Epithelial cell of proximal tubule (primary cell): ENCODE results near the gene BST1. TPM values are rescaled to one million over a fixed set of nuclear protein-coding genes. Genes with fewer than 3 reads are reported as not detected.

ENCODE experiments used
- DNase-seq: peaks from one replicate; pipeline ENCODE4 v3.0.0-alpha.2; 2011; ENCODE audit warnings: low read depth
- H3K4me3 ChIP-seq: 2 replicates; pipeline ENCODE4 v1.5.1; 2011; ENCODE audit warnings: low read depth, mild to moderate bottlenecking, low read length
- total RNA-seq: library from RNA; depleted of rRNA; stranded (reverse); fragments of >200 nt; gene quantifications from 2 replicates; pipeline ENCODE4 v1.2.3, GENCODE V29; 2015
- TF ChIP-seq, protein P1 (sequence below): conservative IDR thresholded peaks from 2 replicates; pipeline ENCODE4 v1.5.1; 2012; ENCODE audit warnings: low read depth, mild to moderate bottlenecking, low read length

The BST1 gene
- total RNA-seq, 1 donor from 2014 or later, result 13.0 TPM

DNA sequence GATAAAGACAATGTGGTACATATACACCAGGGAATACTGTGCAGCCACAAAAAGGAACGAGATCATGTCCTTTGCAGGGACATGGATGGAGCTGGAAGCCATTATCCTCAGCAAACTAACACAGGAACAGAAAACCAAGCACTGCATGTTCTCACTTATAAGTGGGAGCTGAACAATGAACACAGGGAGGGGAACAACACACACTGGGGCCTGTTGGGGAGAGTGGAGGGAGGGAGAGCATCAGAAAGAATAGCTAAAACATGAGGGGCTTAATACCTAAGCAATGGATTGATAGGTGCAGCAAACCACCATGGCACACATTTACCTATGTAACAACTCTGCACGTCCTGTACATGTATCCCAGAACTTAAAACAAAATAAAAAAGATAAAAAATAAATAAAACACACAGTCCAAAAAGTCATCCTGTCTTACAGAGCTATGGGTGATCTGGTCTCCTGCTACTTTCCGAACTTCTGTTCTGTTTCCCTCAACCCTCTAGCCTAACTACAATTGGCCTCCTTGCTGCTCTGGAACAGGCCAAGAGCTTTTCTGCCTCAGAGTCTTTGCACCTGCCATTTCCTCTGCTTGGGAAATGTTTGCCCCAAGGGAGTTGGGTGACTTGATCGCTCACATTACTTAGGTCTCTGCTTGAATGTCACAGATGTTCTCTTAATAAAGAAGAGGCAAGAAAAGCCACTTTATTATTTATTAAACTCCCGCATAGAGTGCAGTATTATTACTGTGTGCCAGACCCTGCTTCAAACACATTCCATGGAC, 74.2 kb downstream of the BST1 start:
- TF ChIP-seq, protein P1, sequence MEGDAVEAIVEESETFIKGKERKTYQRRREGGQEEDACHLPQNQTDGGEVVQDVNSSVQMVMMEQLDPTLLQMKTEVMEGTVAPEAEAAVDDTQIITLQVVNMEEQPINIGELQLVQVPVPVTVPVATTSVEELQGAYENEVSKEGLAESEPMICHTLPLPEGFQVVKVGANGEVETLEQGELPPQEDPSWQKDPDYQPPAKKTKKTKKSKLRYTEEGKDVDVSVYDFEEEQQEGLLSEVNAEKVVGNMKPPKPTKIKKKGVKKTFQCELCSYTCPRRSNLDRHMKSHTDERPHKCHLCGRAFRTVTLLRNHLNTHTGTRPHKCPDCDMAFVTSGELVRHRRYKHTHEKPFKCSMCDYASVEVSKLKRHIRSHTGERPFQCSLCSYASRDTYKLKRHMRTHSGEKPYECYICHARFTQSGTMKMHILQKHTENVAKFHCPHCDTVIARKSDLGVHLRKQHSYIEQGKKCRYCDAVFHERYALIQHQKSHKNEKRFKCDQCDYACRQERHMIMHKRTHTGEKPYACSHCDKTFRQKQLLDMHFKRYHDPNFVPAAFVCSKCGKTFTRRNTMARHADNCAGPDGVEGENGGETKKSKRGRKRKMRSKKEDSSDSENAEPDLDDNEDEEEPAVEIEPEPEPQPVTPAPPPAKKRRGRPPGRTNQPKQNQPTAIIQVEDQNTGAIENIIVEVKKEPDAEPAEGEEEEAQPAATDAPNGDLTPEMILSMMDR, result no peak
- DNase-seq, result no peak
- H3K4me3 ChIP-seq, result no peak overlapping the region

DNA sequence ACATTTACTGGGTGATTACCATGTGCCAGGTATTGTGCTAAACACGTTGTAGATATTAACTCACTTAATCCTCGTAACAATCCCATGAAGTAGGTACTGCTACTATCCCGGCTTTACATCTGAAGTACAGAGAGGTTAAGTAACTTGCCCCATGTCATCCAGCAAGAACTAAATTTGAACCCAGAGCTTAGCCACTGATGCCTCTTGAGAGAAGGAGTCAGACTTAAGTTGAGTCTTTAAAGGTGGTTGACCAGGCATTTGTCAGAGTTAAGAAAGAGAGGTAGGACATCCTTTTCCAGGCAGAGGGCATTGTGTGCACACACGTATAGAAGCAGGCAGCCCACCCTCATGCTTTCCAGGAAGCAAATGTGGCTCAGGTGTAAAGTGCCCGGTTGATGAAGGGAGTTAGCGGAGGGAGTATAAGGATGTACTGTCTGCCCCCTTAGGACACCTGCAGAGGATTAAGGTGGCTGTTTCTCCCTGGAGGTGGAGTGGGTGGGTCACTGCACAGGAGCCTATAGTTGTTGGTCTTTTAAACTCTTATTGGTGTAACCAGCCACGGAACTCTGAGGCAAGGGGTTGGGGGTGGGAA, 74.9 kb downstream of the BST1 start:
- no peak overlapping the region for H3K4me3 ChIP-seq
- no peak for DNase-seq
- TF ChIP-seq, protein P1, result no peak

DNA sequence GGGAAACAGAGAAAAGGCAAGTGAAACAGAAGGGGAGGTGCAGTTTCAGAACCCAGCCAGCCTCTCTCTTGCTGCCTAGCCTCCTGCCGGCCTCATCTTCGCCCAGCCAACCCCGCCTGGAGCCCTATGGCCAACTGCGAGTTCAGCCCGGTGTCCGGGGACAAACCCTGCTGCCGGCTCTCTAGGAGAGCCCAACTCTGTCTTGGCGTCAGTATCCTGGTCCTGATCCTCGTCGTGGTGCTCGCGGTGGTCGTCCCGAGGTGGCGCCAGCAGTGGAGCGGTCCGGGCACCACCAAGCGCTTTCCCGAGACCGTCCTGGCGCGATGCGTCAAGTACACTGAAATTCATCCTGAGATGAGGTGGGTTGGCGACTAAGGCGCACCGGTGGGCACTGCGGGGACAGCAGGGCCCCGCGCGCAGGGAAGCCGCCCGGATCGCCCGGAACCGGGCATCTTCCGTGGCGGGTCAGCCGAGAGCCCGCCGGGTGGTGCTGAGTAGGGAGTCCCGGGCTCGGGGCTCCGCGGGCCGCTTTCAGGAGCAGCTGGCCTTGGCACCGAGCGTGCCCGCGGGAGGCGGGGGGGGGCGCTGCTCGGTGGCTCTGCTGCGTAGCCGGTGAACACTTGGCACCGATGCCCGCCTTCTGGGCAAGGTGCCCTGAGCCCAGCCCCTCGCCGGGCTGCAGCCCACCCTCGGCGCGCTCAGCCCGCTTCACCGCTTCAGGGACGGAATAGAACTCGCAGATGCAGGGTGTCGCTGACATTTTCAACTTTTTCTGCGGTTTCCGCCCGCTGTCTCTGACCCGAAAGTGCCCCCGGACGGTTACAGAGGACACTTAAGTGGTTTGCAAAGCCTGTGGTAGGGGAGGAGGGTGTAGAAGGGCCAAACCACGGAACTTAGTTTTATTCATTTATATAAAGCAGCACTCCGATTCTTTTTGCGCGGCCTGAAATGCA, 75.7 kb downstream of the BST1 start, which contains the start of gene CD38:
Gene CD38 (plus strand): TSS at position 40 of the 953 bp plus-strand sequence. CDS start 87 bp downstream, at position 127.
- H3K4me3 ChIP-seq, result peak within 1 kb of the TSS; percentile 51
- DNase-seq, result no peak
- TF ChIP-seq, protein P1, result no peak

DNA sequence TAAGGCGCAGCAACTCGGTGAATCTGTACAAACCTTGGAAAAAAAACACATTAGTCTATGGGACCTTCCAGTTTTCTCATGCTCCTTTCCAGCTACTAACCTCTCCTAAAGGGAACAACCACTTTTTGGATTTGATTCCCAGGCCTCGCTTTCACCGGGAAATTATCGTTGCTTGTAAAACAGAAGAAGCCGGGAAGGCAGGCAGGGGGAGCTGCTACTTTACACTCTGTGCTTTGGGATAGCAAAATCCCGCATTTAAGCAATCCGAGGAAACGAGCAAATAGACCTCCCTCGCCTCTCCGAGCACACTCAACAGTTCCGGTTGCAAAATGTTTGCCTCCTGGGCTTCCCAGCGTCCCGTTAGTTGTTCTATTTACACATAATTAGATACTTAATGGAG, 76.4 kb downstream of the BST1 start:
- peak; percentile 37 for DNase-seq
- peak overlapping the region; percentile 51 for H3K4me3 ChIP-seq
- TF ChIP-seq, protein P1, result peak; percentile 52

DNA sequence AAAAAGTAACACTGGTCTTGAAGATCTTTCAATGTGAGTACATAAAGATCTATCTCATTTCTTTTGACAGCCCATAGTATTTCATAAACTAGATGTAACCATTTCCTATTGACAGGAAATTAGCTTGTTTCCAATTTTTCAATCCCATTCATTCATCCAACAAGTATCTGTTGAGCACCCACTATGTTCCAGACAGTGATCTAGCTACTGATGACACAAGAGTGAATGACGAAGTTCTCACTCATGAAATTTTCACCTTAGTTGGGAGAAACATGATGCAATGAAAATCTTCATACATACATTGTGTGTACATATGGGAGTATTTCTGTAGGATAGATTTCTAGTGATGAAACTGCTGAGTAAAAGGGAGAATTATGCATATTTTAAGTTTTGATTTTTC, 76.9 kb downstream of the BST1 start:
- TF ChIP-seq, protein P1, result no peak
- peak overlapping the region; percentile 51 for H3K4me3 ChIP-seq
- DNase-seq, result no peak

DNA sequence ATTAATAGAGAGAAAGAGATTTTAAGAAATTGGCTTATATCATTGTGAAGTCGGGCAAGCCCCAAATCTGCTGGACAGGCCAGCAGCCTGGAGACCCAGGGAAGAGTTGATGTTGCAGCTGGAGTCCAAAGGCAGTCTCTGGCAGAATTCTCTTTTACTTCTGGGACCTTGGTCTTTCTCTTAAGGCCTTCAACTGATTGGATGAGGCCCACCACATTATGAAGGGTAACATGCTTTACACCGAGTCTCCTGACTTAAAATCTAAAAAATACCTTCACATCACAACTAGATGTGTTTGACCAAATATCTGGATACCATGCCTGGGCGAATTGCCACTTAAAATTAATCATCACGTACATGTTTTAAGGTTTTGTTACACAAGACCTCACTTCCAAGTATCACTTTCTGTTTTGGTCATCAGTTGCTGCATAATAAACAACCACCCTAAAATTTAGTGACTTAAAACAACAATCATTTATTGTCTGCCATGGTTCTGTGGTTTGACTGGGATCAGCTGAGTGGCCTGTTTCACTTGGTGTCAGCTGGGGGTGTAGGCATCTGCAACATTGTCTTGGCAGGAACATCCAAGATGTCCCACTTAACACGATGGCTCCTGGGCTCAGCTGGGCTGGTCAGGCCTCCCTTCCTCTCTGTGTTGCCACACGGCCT, 78.7 kb downstream of the BST1 start:
- TF ChIP-seq, protein P1, result no peak
- DNase-seq, result no peak
- H3K4me3 ChIP-seq, result no peak overlapping the region
